Endothelial cell (in vitro differentiated cells): ENCODE measurements around the gene CLEC2L. TPM values are rescaled to one million over a fixed set of nuclear protein-coding genes. Genes with fewer than 3 reads are reported as not detected.

Experiments used
- DNase-seq: peaks from one replicate; pipeline ENCODE4 v3.0.0; 2021; ENCODE audit warnings: low spot score
- H3K27ac Mint-ChIP-seq: one replicate; pipeline ENCODE4 v1.8.0; 2021; ENCODE audit warnings: mixed read lengths, inconsistent platforms; ENCODE audit not compliant: unreplicated experiment
- H3K27me3 Mint-ChIP-seq: one replicate; pipeline ENCODE4 v1.8.0; 2021; ENCODE audit warnings: mild to moderate bottlenecking, moderate library complexity, mixed read lengths, inconsistent platforms; ENCODE audit not compliant: unreplicated experiment
- H3K36me3 Mint-ChIP-seq: one replicate; pipeline ENCODE4 v1.8.0; 2021; ENCODE audit warnings: mild to moderate bottlenecking, low read depth, mixed read lengths, inconsistent platforms; ENCODE audit not compliant: unreplicated experiment
- H3K4me1 Mint-ChIP-seq: one replicate; pipeline ENCODE4 v1.8.0; 2021; ENCODE audit warnings: mild to moderate bottlenecking, mixed read lengths, inconsistent platforms; ENCODE audit not compliant: unreplicated experiment
- H3K4me3 Mint-ChIP-seq: one replicate; pipeline ENCODE4 v1.8.0; 2021; ENCODE audit warnings: mild to moderate bottlenecking, mixed read lengths, inconsistent platforms; ENCODE audit not compliant: unreplicated experiment
- H3K9me3 Mint-ChIP-seq: one replicate; pipeline ENCODE4 v1.8.0; 2021; ENCODE audit warnings: mixed read lengths, inconsistent platforms; ENCODE audit not compliant: unreplicated experiment
- total RNA-seq: library from RNA; stranded (reverse); fragmentation: NEBNext Ultra II Directional; extraction: Animal tissue kit (Norgen Biotek cat#: 25700); gene quantifications from one replicate; pipeline ENCODE4 v1.2.1, GENCODE V29; 2021; ENCODE audit not compliant: unreplicated experiment
- TF ChIP-seq, protein P1 (sequence below): fragments of 200-600 bp; sonication (generic); IDR thresholded peaks from one replicate; pipeline ENCODE4 v1.5.0; 2021; ENCODE audit warnings: antibody characterized with exemption; ENCODE audit not compliant: unreplicated experiment

The CLEC2L gene
- total RNA-seq, 1 donor from 2014 or later = not detected

DNA sequence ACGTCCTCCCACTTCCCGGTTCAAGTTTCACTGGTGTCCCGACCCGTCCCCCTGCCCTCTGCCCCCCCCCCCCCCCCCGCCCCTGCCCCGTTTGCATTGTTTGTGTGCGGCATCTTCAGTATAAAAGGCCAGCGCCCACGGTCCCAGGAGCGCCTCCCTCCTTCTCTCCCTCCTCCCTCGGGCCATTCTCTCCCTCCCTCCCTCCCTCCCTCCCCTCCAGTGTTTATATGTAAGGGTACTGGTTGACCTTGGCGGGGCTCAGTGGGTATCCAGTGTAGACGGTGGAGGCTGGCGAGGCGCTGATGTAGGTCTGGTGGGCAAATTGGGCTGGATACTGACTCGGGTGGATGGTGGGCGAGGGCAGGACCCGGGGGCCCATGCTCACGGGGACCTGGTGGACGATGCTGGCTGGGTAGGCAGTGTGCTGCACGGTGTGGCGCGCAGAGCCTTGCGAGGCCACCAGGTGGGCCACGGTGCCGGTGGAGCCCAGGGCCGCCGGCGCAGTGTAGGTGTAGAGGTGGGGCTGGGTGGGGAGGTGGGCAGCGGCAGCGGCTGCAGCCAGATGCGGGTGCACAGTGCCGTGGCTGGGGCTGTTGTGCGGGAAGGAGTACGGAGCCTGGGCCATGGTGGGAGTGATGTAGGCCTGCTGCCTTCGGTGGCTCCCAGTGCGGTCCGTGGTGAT lies 49.4 kb downstream of the CLEC2L start:
- peaks cover 2% of the 10 kb centered on the region for H3K27me3 Mint-ChIP-seq
- TF ChIP-seq, protein P1, sequence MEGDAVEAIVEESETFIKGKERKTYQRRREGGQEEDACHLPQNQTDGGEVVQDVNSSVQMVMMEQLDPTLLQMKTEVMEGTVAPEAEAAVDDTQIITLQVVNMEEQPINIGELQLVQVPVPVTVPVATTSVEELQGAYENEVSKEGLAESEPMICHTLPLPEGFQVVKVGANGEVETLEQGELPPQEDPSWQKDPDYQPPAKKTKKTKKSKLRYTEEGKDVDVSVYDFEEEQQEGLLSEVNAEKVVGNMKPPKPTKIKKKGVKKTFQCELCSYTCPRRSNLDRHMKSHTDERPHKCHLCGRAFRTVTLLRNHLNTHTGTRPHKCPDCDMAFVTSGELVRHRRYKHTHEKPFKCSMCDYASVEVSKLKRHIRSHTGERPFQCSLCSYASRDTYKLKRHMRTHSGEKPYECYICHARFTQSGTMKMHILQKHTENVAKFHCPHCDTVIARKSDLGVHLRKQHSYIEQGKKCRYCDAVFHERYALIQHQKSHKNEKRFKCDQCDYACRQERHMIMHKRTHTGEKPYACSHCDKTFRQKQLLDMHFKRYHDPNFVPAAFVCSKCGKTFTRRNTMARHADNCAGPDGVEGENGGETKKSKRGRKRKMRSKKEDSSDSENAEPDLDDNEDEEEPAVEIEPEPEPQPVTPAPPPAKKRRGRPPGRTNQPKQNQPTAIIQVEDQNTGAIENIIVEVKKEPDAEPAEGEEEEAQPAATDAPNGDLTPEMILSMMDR = no peak
- peaks cover 5% of the 10 kb centered on the region for H3K4me1 Mint-ChIP-seq
- H3K4me3 Mint-ChIP-seq = no peak overlapping the region
- DNase-seq = no peak
- no peaks in the 10 kb centered on the region for H3K9me3 Mint-ChIP-seq
- no peak overlapping the region for H3K27ac Mint-ChIP-seq
- peaks cover 24% of the 10 kb centered on the region for H3K36me3 Mint-ChIP-seq

DNA sequence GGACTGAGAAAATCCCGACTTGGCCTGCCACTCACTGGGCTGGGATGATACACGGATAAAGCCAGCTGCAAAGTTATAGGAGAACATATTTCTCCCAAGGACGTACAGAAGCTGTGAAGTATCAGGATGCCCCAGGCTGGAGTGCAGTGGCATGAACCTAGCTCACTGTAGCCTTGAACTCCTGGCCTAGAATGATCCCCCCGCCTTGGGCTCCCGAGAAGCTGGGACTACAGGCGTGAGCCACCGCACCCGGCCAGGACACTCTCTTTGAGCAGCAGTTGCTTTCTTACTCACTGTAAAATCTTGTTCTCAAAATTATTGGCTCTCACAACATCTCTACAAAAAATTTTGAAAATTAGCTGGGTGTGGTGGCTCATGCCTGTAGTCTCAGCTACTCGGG lies 50.4 kb downstream of the CLEC2L start:
- TF ChIP-seq, protein P1 = no peak
- Mint-ChIP-seq H3K9me3 (no peaks in the 10 kb centered on the region), H3K27ac (no peak overlapping the region), H3K36me3 (peaks cover 18% of the 10 kb centered on the region), H3K27me3 (no peaks in the 10 kb centered on the region), H3K4me1 (no peaks in the 10 kb centered on the region), H3K4me3 (no peak overlapping the region)
- DNase-seq = no peak

DNA sequence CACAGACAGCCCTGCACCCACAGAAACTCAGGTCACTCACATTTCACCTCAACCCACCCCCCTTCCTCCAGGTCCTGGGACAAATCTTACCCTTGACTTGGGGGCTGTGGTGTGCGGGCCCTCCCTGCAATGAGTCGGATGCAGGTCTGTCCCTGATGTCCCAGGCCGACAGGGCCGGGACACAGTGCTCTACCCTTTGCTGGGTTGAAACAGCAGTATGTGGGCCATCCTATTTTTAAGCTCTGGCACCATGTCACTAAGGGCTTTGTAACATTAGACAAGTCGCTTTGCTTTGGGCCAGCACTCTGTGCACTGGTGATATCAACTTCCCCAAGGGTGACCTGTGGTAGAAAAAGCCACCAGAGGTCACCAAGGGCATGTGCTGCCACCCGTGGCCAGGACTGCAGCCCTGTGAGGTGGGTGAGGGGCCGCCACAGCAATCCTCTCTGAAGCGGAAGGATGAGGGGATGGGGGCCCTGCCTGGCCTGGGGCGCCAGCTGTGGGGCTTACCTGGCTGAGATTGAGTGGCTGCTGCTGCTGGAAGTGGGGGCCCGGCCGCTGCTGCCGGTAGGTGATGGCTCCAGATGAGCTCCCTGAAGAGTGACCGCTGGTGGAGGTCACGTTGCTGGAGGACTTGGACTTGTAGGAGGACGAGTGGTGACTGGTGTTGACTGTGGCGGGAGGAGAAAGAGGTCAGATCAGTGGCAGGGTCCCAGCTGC lies 51.3 kb downstream of the CLEC2L start:
- H3K4me1 Mint-ChIP-seq = no peaks in the 10 kb centered on the region
- H3K9me3 Mint-ChIP-seq = no peaks in the 10 kb centered on the region
- H3K27me3 Mint-ChIP-seq = no peaks in the 10 kb centered on the region
- H3K36me3 Mint-ChIP-seq = peaks cover 14% of the 10 kb centered on the region
- DNase-seq = no peak
- no peak overlapping the region for H3K27ac Mint-ChIP-seq
- TF ChIP-seq, protein P1 = no peak
- H3K4me3 Mint-ChIP-seq = no peak overlapping the region

DNA sequence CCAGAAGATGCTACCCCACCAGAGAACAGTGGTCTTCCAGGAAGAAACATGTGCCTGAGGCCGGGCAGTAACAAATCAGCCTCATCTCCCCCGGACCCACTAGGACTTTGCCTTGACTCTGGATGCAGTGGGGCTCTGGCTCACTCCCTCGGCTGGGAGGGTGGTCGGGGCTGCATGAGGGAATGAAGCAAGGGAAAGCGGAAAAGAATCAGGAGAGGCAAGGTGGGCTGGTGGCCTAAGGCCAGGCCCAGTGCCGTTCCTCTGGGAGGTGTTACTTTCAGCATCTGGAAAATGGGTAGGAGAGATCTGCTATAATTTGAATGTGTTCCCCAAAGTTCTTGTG lies 51.8 kb downstream of the CLEC2L start:
- peaks cover 2% of the 10 kb centered on the region for H3K27me3 Mint-ChIP-seq
- H3K9me3 Mint-ChIP-seq = no peaks in the 10 kb centered on the region
- no peaks in the 10 kb centered on the region for H3K4me1 Mint-ChIP-seq
- peak overlapping the region; percentile 34 for H3K4me3 Mint-ChIP-seq
- no peak overlapping the region for H3K27ac Mint-ChIP-seq
- DNase-seq = no peak
- TF ChIP-seq, protein P1 = no peak
- H3K36me3 Mint-ChIP-seq = peaks cover 18% of the 10 kb centered on the region
